Naive B cell (primary cell): ENCODE data around the gene FBXW5. TPM values are rescaled to one million over a fixed set of nuclear protein-coding genes. Genes with fewer than 3 reads are reported as not detected.

Experiments used
- ATAC-seq, 2 donors: fragments of 150-1000 bp; cut with Tn5 transposase; 2 replicates each; pipeline ENCODE4 v1.10.0; 2021; ENCODE audit warnings: low read depth in 2 of 2, mild to moderate bottlenecking in 2 of 2, moderate library complexity in 2 of 2
- DNase-seq: peaks from one replicate; pipeline ENCODE4 v3.0.0; 2022
- H3K27ac Mint-ChIP-seq, 6 donors: one replicate each; pipeline ENCODE4 v1.8.0; 2020 to 2022; ENCODE audit warnings: mild to moderate bottlenecking in 6 of 6, mixed read lengths in 6 of 6, moderate library complexity in 5 of 6, inconsistent platforms in 2 of 6
- H3K27me3 Mint-ChIP-seq, 3 donors: one replicate each; pipeline ENCODE4 v1.8.0; 2021 to 2022; ENCODE audit warnings: mixed read lengths in 3 of 3, mild to moderate bottlenecking in 1 of 3
- H3K36me3 Mint-ChIP-seq, 2 donors: one replicate each; pipeline ENCODE4 v1.8.0; 2020 to 2022; ENCODE audit warnings: mixed read lengths in 2 of 2, inconsistent platforms in 1 of 2, mild to moderate bottlenecking in 1 of 2
- H3K4me1 Mint-ChIP-seq, 3 donors: one replicate each; pipeline ENCODE4 v1.8.0; 2020 to 2022; ENCODE audit warnings: mixed read lengths in 3 of 3, inconsistent platforms in 1 of 3, mild to moderate bottlenecking in 1 of 3, moderate library complexity in 1 of 3
- H3K4me3 Mint-ChIP-seq, 8 donors: one replicate each; pipeline ENCODE4 v1.8.0; 2020 to 2022; ENCODE audit warnings: mild to moderate bottlenecking in 8 of 8, mixed read lengths in 8 of 8, moderate library complexity in 8 of 8, inconsistent platforms in 2 of 8
- H3K9me3 Mint-ChIP-seq, 7 donors: one replicate each; pipeline ENCODE4 v1.8.0; 2020 to 2022; ENCODE audit warnings: mixed read lengths in 7 of 7, mild to moderate bottlenecking in 5 of 7, inconsistent platforms in 2 of 7, moderate library complexity in 1 of 7
- polyA plus RNA-seq, 6 donors: library from polyadenylated mRNA; unstranded; fragments of 300-500 nt; fragmentation: Illumina TruSeq; gene quantifications; one replicate each; pipeline ENCODE4 v1.2.3, GENCODE V29; 2021; ENCODE audit warnings: low read depth in 6 of 6

Gene FBXW5
- polyA plus RNA-seq, 6 donors from 2014 or later, result 48.2 to 105 (median 55.1) TPM

GRCh38 chr9:136923881-136924280 lies 20.7 kb downstream of the FBXW5 start:
- H3K27ac Mint-ChIP-seq, result no peak overlapping the region
- peaks cover 0 to 13% of the 10 kb centered on the region in 2 donors for H3K36me3 Mint-ChIP-seq
- no peaks in the 10 kb centered on the region for H3K27me3 Mint-ChIP-seq

DNA sequence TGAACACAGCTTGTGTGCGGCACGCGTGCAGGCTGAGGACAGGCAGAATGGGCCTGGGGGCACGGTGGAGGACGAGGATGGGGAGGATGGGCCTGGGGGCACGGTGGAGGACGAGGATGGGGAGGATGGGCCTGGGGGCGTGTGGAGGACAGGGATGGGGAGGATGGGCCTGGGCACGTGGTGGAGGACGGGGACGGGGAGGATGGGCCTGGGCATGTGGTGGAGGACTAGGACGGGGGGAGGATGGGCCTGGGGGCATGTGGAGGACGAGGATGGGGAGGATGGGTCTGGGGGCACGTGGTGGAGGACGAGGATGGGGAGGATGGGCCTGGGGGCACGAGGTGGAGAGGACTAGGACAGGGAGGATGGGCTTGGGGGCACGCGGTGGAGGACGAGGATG lies 22.0 kb downstream of the FBXW5 start:
- peaks cover 3 to 10% (median 8%) of the 10 kb centered on the region in 3 donors for H3K4me1 Mint-ChIP-seq

More at GRCh38 chr9:136923881-136924280, 20.7 kb downstream of the FBXW5 start:
- ATAC-seq (no peak), DNase-seq (no peak)
- H3K4me3 Mint-ChIP-seq, result no peak overlapping the region
- H3K4me1 Mint-ChIP-seq, result peaks cover 0 to 12% (median 9%) of the 10 kb centered on the region in 3 donors
- H3K9me3 Mint-ChIP-seq, result no peaks in the 10 kb centered on the region

DNA sequence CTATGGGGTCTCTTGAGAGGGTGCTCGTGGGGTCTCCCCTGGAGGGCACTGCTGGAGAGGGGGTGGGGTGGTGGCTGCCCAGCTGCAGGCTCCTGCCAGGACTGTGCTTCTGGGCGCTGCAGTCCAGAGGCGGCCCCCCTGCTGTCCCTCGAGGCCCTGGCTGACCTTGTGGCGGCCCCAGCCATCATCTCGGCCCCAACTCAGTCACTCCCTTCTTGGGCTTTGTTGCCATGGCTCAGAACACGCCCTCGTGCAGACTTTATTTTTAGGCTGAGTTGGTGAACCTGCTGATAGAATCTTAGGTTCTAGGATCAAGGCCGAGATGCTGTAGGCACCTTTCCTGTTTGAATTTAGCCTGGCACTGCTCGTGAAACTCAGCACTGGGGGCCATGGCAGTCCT lies 22.8 kb downstream of the FBXW5 start:
- Mint-ChIP-seq H3K9me3 (no peaks in the 10 kb centered on the region), H3K4me3 (no peak overlapping the region)

More for the DNA sequence above, 22.0 kb downstream of the FBXW5 start:
- H3K9me3 Mint-ChIP-seq, result no peaks in the 10 kb centered on the region
- H3K4me3 Mint-ChIP-seq, result peak overlapping the region in 1 of 8 donors; percentile 29
- peaks cover 0 to 17% of the 10 kb centered on the region in 2 donors for H3K36me3 Mint-ChIP-seq
- peak overlapping the region in 2 of 6 donors; percentile 49 to 89 for H3K27ac Mint-ChIP-seq
- ATAC-seq, result no peak
- DNase-seq, result no peak
- H3K27me3 Mint-ChIP-seq, result no peaks in the 10 kb centered on the region

GRCh38 chr9:136921307-136921706 lies 23.2 kb downstream of the FBXW5 start:
- H3K27ac Mint-ChIP-seq, result no peak overlapping the region
- no peak overlapping the region for H3K4me3 Mint-ChIP-seq
- H3K9me3 Mint-ChIP-seq, result no peaks in the 10 kb centered on the region
- no peaks in the 10 kb centered on the region for H3K27me3 Mint-ChIP-seq
- DNase-seq (no peak), ATAC-seq (no peak)
- peaks cover 0 to 22% of the 10 kb centered on the region in 2 donors for H3K36me3 Mint-ChIP-seq
- peaks cover 3 to 16% (median 10%) of the 10 kb centered on the region in 3 donors for H3K4me1 Mint-ChIP-seq

More for the DNA sequence above, 22.8 kb downstream of the FBXW5 start:
- DNase-seq (no peak), ATAC-seq (no peak)
- H3K27ac Mint-ChIP-seq, result peak overlapping the region in 1 of 6 donors; percentile 76
- H3K4me1 Mint-ChIP-seq, result peaks cover 3 to 16% (median 10%) of the 10 kb centered on the region in 3 donors
- no peaks in the 10 kb centered on the region for H3K27me3 Mint-ChIP-seq
- H3K36me3 Mint-ChIP-seq, result peaks cover 0 to 22% of the 10 kb centered on the region in 2 donors

- no peak for DNase-seq
- H3K27ac Mint-ChIP-seq, result no peak overlapping the region
- H3K4me1 Mint-ChIP-seq, result peaks cover 4 to 19% (median 10%) of the 10 kb centered on the region in 3 donors
- no peak overlapping the region for H3K4me3 Mint-ChIP-seq
- no peaks in the 10 kb centered on the region for H3K27me3 Mint-ChIP-seq
- ATAC-seq, result no peak
- peaks cover 0 to 22% of the 10 kb centered on the region in 2 donors for H3K36me3 Mint-ChIP-seq
- no peaks in the 10 kb centered on the region for H3K9me3 Mint-ChIP-seq
Observed at GRCh38 chr9:136920734-136921231, 23.8 kb downstream of the FBXW5 start.

GRCh38 chr9:136920069-136920468 lies 24.5 kb downstream of the FBXW5 start:
- Mint-ChIP-seq H3K36me3 (peaks cover 0 to 22% of the 10 kb centered on the region in 2 donors), H3K27ac (peak overlapping the region in 2 of 6 donors; percentile 13 to 86), H3K27me3 (no peaks in the 10 kb centered on the region), H3K4me3 (peak overlapping the region in 1 of 8 donors; percentile 69), H3K4me1 (peaks cover 4 to 20% (median 10%) of the 10 kb centered on the region in 3 donors), H3K9me3 (no peaks in the 10 kb centered on the region)
- ATAC-seq (no peak), DNase-seq (no peak)

DNA sequence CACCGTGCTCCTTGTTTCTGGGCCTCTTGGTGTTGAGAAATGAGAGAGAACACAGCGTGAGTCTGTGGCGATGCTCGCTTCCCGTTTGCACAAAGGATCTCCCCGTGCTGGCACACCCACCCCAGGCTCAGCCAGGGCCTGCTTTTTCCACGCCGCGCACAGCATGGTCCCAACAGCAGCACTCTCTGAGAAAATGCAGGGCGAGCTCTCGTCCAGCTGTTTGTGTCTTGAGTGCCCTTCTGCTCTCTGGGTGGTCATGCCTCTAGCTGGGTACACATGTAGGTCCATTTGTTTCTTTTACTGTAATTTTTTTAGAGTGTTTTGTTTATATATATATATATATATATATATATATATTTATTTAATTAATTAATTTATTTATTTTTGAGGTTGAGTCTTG lies 26.6 kb downstream of the FBXW5 start:
- peaks cover 0 to 22% of the 10 kb centered on the region in 2 donors for H3K36me3 Mint-ChIP-seq
- no peaks in the 10 kb centered on the region for H3K9me3 Mint-ChIP-seq

DNA sequence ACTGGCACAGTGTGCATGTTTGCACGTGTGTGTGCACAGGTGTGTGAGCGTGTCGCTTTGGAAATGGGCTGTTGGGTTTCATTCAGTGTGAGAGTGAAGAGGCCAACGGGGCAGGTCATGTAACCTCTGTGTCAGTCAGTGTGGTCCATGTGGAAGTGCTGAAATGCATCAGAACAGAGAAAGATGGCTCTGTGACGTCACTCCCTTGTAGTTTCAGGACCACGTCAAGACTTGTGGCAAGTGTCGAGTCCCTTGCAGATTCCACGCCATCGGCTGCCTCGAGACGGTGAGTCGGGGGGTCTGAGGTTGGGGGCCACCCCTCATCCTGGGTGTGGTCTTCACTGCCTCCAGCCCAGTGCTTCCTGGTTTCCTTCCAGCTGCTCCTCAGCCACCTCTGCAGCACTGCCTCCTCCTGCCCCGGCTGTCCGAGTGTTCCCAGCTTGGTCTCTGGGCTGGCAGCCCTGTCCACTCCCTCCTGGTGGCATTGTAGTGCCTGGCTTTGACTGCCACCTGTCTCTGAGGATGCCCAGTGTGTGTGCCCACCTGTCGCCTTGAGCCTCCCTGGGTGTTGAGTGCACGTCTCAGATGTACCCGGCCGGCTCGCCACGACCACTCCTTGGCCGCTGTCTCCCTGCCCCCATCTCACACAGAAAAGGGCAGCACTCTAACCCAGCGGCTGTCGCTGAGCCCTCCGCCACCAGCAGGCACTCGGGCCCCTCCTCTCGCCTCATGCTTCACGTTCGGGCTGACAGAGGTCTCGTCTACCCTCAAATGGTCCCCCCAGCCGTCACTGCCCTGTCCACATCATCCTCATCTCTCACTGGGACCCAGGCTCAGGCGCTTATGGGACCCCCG lies 28.0 kb downstream of the FBXW5 start:
- no peak for DNase-seq
- peaks cover 0 to 15% (median 4%) of the 10 kb centered on the region in 3 donors for H3K4me1 Mint-ChIP-seq
- no peaks in the 10 kb centered on the region for H3K9me3 Mint-ChIP-seq
- no peak overlapping the region for H3K4me3 Mint-ChIP-seq
- peak overlapping the region in 1 of 6 donors; percentile 36 for H3K27ac Mint-ChIP-seq
- no peak for ATAC-seq
- H3K36me3 Mint-ChIP-seq, result peaks cover 0 to 22% of the 10 kb centered on the region in 2 donors
- H3K27me3 Mint-ChIP-seq, result no peaks in the 10 kb centered on the region

More for the DNA sequence above, 26.6 kb downstream of the FBXW5 start:
- H3K4me3 Mint-ChIP-seq, result no peak overlapping the region
- DNase-seq (no peak), ATAC-seq (no peak)
- H3K27me3 Mint-ChIP-seq, result no peaks in the 10 kb centered on the region
- peaks cover 4 to 16% (median 5%) of the 10 kb centered on the region in 3 donors for H3K4me1 Mint-ChIP-seq
- no peak overlapping the region for H3K27ac Mint-ChIP-seq

DNA sequence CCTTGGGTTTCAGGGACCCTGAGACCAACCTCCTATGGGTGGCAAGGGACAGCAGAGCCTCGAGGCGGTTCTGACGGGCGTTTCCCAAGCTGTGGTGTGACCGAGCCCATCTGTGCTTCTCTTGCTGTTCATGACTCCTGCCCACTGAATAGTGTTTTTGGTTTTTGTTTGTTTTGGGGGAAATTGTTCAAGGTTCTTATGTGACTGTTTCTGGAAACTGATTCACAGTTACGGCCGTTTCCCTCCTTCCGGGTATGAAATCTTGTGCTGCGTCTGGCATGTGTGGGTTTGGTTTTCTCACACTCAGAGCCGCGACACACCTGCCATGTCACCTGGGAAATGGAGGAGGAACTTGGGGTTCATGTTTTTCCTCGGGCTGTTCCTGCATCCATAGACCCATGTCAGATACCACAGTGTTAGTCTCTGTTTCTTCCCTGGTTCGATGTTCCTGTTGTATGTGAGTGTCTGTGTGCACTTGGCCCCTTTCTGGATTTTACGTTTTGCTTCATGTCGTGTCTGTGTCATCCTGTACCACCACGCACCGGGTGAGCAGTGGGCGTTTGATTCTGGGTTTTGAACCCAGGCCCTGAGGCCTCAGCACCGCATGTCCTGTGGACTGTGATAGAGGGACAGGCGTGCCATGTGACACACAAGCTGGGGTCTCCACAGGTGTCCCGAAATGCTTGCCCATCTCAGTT lies 28.8 kb downstream of the FBXW5 start:
- Mint-ChIP-seq H3K36me3 (peaks cover 0 to 22% of the 10 kb centered on the region in 2 donors), H3K9me3 (no peaks in the 10 kb centered on the region), H3K4me1 (peaks cover 0 to 15% (median 4%) of the 10 kb centered on the region in 3 donors), H3K4me3 (no peak overlapping the region), H3K27ac (peak overlapping the region in 1 of 6 donors; percentile 49), H3K27me3 (no peaks in the 10 kb centered on the region)
- DNase-seq (no peak), ATAC-seq (no peak)

DNA sequence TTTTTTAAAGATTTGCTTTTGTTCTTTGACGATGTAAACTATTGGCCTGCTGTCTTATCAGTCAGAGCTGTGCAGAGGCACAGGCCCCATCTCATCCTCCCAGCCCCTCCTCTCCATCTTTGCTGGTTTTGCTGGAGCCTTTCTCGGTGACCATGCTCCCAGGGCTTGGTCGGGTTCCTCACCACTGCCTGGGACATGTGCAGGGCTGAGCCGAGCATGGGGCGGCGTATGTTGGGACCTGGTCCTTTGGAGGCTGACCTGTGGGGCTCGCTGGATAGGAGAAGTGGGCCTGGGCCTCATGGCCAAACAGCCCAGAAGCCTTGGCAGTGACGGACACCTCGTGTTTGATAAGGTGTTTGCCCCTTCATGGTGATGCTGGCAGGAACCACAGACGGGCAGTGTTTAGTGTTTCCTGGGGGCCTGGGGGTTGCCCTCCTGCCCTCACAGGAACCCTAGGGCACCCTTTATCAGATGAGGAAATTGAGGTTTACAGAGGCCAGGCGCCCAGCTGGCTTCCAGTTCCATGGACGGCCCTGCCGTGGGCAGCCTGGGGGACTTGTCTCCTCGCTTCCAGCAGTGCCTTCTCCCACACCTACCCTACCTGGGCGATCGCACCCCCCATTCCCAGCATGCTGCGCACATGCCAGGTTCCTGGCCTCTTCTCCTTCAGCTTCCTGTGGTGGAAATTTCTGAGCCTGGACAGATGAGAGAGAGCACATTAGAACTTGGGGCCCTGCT lies 30.7 kb downstream of the FBXW5 start:
- no peak for DNase-seq
- no peaks in the 10 kb centered on the region for H3K27me3 Mint-ChIP-seq
- peak overlapping the region in 1 of 6 donors; percentile 70 for H3K27ac Mint-ChIP-seq
- H3K4me1 Mint-ChIP-seq, result peaks cover 0 to 15% (median 4%) of the 10 kb centered on the region in 3 donors
- ATAC-seq, result no peak
- no peak overlapping the region for H3K4me3 Mint-ChIP-seq
- H3K9me3 Mint-ChIP-seq, result no peaks in the 10 kb centered on the region
- H3K36me3 Mint-ChIP-seq, result peaks cover 0 to 14% of the 10 kb centered on the region in 2 donors

DNA sequence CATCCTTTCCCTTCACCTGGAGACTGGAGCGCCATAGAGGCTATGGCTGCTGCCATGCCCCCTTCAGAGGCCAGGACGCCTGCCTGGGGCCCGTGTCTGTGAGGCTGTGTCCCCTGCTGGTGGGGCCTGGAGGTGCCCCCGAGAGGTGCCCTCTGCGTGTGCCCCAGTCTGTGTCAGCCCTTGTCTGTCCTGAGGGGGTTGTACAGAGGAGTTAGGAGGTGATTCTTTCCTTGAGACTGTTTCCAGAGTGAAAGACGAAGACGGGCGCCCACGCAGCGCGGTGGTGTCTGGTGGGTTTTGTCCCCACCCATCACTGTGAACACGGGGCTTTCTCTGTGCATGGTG lies 33.7 kb downstream of the FBXW5 start:
- DNase-seq, result no peak
- Mint-ChIP-seq H3K9me3 (no peaks in the 10 kb centered on the region), H3K4me3 (no peak overlapping the region), H3K27me3 (no peaks in the 10 kb centered on the region), H3K4me1 (peaks cover 0 to 9% (median 6%) of the 10 kb centered on the region in 3 donors), H3K27ac (no peak overlapping the region), H3K36me3 (no peaks in the 10 kb centered on the region)
- ATAC-seq, result no peak

DNA sequence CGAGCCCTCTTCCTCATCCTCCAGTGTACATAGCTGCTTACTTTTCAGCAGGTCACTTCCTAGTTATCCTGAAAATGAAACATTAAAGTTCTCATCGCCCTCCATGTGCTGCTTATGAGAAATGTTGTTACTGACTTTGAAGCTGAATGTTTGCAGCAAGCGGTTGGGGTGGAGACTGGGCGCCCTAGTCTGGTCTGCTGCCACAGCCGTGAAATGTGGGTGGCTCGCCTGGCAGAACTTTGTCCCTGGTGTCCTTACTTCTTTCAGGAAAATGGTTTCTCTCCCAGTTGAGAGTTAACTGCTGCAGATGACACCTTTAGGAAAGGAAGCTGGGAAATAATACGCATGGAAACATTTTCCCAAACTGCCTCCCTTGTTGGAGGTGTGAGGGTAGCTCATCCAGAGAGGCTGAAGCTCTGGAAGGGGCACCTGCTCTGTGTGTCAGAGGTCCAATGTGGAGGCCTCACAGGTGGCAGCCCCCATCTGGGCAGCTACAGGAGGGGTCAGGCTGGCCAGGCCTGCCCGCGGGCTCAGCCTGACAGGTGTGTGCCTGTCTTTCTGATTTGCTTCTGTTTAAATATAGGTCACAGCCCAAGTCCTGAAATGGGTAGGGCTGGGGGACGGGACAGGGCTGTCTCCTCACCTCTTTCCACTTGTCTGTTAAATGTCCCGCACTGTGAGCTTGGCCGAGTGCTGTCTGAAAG lies 34.2 kb downstream of the FBXW5 start:
- Mint-ChIP-seq H3K36me3 (no peaks in the 10 kb centered on the region), H3K4me1 (peaks cover 0 to 8% (median 5%) of the 10 kb centered on the region in 3 donors), H3K27me3 (no peaks in the 10 kb centered on the region), H3K27ac (peak overlapping the region in 1 of 6 donors; percentile 26), H3K9me3 (no peaks in the 10 kb centered on the region), H3K4me3 (peak overlapping the region in 1 of 8 donors; percentile 18)
- no peak for DNase-seq
- no peak for ATAC-seq
